ENCODE data around the gene BAG5. TPM values are rescaled to one million over a fixed set of nuclear protein-coding genes. Genes with fewer than 3 reads are reported as not detected.

The BAG5 gene
- total and polyA plus RNA-seq, 2 of the 8 experiments (the other 6 are each of a cell fraction or from before 2014, with no cell fraction given): 7.4 to 29.5 TPM

GRCh38 chr14:103528146-103528586 lies 34.3 kb downstream of the BAG5 start (continued):
- no peak for TF ChIP-seq TCF12 (IDR thresholded peaks at IDR 0.05; ENCODE audit: low read depth, low read length)
- TF ChIP-seq KDM4A (IDR thresholded peaks at IDR 0.05; ENCODE audit: low read depth, low read length, severe bottlenecking): no peak
- TF ChIP-seq SIX5 (IDR thresholded peaks at IDR 0.05; ENCODE audit: low read depth, low read length): no peak
- no peak for TF ChIP-seq CTBP2 (IDR thresholded peaks at IDR 0.05; ENCODE audit: borderline replicate concordance, insufficient read depth, insufficient read length, low read length)
- no peak for TF ChIP-seq POLR2A (IDR thresholded peaks at IDR 0.05; ENCODE audit: control extremely low read depth in 1 of 2, low read depth in 2 of 2, low read length in 2 of 2)
- no peak for TF ChIP-seq RAD21 (IDR thresholded peaks at IDR 0.05 in 1 of 2, conservative IDR thresholded peaks at IDR 0.05 in 1 of 2; ENCODE audit: low read depth in 2 of 2, low read length in 2 of 2)
- no peak for TF ChIP-seq RBBP5 (IDR thresholded peaks at IDR 0.05; ENCODE audit: borderline replicate concordance, low read depth, low read length)
- TF ChIP-seq ZNF274 (IDR thresholded peaks at IDR 0.05; ENCODE audit: borderline replicate concordance, extremely low read depth, low read length): no peak

Data from H1 (cell line).